Iris pigment epithelial cell (primary cell): ENCODE measurements around the gene IPCEF1.

Source experiments
- DNase-seq: peaks from one replicate; pipeline ENCODE4 v3.0.0-alpha.2; 2011; ENCODE audit warnings: low read depth

The IPCEF1 gene

DNA sequence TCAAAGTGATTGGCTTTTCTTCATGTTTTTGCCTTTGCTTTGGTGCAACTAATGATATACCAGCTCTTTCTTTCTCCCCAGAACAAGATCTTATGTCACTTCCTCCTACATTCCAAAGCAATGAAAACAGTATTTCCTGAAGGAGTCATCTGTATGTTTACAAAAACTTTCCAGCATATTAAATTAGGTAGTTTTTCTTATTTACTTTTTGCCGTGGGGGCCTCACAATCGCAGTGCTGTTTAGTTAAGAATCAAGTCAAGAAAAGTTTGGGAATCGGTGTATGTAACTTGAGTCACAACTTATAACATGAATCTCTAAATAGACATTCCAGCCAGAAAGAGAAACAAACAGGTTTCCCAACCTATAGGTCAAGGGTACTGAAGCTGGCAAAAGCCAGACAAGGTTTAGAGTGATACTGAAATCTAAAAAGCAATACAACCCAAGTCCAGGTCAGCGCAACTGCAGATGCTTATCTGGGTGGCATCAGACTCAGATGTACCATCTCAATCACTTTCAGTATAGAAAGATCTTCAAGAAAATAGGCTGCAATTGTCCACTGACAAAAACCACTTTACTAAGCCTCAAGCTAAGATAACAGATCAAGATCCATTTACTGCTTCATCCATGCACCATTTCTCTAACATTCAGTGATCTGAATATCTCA lies 63.6 kb downstream of the IPCEF1 start:
- DNase-seq = peak; percentile 87

DNA sequence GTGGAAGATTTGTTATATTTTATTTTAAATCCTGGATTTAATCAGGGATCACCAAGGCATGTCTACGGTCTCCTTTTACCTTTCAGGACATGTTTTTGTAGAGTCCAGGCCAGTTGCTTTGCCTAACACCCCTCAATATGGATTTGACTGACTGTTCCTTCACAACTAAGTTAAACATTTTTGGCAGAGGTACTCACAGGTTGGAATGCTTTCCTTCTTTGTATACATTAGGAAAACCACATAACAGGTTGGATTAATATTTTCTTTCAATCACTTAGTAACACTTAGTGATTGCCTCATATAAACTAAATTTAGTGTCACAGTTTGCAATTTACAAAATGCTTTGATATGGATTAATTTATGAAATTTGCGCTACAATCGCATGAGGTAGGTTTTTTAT lies 64.5 kb downstream of the IPCEF1 start:
- no peak for DNase-seq

DNA sequence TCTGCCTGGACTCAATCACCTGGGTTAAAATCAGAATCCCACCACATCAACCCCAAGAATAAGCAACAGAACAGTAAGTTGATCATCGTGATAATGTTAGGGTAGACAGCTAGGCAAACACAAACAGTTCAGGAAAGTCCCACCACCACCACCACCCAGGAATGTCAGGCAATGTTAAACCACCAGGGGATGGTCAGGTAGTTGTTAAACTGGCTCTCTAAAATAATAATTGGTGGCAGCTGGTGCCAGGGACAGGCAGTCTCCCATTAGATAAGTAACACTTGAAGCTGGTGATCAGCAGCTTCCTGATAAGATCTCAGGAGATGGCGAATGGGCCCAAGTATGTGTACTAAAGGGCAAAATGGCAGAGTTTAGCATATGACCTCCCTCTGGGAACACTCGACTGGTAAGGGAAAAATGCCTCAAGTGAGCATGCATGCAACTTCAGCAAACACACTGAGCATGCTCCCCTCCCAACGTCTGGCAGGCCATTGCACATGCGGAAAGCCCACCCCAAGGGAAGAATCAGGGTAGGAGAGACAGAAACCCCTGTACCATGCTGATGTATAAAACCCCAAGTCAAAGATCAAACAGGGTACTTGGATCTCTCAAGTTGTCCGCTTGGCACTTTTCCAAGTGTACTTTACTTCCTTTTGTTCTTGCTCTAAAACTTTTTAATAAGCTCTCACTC lies 66.6 kb downstream of the IPCEF1 start:
- DNase-seq = no peak

DNA sequence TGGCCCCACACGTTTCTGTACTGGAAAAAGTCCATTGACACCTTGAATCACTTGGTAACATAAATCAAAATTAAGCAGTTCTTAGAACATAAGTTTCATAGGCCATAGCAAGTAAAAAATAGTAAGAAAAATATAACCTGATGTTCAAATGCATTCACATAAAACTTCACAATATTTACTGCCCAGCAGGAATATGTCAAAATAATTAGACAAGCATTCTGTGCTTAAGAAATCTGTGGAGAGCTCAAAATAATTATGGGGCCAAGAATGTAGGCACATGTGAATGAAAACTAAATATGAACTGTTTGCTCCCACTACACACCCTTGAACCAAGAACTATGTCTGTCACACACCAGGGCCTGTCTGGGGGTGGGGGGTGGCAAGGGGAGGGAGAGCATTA lies 70.8 kb downstream of the IPCEF1 start:
- DNase-seq = no peak

DNA sequence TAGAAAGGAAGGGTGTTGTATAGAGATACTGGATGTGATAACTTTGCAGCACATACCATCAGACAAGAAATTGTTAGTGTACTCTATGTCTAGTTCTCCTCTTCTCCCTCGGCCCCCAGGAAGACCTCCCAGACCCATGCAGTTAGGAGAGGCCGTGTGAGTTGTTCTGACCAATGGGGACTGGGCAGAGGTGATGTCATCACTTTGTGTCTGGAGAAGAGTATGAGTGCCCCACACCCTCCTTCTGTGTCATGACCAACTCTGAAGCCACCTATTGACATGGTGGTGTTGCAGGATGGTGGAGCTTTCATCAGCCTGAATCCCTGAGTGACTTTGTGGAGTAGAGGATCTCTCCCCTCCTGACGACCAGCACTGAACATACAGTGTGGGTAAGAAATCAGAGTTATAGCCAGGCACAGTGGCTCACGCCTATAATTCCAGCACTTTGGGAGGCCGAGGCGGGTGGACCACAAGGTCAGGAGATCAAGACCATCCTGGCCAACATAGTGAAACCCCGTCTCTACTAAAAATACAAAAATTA lies 72.2 kb downstream of the IPCEF1 start:
- DNase-seq = no peak

DNA sequence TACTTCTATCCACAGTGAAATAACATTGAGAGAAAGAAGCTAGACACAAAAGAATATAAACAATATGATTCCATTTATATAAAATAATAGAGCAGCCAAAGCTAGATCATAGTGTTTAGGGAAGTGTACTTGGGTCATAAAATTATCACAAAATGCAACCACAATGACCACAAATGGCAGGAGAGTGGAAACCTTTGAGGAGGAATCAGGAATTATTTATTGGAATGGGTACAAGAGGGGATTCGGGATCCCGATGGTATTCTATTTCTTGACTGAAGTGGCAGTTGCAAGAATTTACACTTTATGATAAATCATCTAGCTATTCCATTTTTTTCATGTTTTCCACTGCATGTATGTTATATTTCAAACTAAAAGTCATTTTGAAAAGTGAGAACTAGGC lies 76.1 kb downstream of the IPCEF1 start:
- DNase-seq = no peak

DNA sequence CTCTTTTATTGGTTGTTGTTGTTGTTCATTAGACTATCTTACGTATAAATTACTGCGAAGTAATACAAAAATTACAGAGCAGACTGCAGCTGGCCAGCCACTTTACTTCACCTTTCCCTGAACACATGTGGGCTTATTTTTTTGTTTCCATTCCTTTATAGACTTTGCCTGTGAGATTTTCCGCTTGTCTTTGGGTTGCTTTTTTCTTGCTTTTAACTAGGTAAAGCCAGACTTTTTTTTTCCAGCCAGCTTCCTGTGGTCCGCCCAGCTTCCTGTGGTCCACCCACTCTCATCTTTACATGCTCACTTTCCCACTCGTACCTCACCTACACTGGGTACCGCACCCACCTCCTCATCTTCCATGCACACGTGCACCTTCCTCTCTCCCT lies 79.0 kb downstream of the IPCEF1 start:
- no peak for DNase-seq

DNA sequence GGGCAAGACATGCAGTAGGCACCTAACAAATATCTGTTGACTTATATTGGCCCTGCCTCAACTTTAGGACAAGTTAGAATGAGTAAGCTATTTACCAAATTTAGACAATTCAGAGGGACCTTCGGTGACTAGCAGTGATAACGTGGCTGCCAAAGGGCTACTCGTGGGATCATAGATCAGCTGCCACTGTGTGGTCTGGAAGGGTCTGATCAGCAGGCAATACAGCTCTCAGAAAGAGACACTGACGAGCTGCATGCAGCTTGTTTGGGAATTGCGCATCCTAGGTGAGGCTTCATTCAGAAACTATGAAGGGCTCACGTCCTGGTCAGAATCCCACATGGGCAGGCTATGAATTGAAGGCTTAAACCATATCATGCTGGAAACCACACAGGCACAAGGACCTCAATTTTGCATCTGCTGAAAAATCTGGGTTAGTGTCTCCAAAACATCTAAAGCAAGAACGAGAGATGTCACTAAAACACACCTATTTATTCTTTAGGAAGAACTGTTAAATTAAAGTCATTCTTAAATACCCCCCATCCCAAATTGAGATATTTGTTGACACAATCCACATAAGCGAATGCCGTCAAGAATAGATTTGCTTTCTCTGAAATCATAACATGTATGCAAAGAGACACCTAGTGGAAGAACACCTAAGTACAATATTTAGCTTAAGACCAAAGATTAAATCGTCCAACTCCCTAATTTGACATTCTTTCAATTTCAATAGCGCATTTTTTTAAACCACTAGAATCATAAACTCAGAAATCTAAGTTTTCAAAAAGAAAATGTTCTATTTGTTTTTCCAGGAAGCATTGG lies 79.6 kb downstream of the IPCEF1 start:
- DNase-seq = peak; percentile 54

DNA sequence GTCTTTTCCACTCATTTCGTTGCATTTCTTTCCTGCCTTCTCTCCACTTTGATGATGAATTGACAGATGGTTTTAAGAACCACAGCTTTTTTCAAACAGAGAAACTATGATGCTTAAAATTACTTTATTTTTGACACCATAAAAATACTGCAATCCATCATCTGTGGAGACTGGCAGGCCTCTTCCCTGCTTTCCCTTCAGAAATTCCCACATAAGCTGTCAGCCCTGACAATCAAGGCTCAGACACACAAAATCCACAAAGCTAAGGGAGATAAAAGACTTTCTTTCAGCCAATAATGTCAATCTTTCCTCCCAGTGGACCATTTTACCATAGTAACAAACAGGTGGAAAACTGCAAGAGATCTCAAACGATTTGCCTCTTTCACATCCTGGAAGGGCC lies 82.4 kb downstream of the IPCEF1 start:
- no peak for DNase-seq

DNA sequence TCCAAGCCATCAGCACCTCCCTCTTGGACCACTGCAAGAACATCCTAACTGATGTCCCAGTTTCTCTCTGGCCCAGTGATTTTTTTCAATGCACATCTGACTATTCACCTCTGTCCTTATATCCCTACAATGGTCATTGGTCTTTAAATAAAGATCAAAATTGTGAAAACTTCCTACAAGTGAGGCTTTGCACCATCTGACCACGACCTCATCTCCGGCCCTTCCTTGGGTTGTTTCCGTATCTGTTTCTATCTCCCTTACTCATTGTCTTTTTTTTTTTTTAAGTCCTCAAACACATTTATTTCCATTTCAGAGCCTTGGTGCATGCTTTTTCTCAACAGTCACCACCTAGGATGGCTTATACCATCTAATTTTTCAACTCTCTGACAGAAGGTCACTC lies 88.1 kb downstream of the IPCEF1 start:
- DNase-seq = no peak

DNA sequence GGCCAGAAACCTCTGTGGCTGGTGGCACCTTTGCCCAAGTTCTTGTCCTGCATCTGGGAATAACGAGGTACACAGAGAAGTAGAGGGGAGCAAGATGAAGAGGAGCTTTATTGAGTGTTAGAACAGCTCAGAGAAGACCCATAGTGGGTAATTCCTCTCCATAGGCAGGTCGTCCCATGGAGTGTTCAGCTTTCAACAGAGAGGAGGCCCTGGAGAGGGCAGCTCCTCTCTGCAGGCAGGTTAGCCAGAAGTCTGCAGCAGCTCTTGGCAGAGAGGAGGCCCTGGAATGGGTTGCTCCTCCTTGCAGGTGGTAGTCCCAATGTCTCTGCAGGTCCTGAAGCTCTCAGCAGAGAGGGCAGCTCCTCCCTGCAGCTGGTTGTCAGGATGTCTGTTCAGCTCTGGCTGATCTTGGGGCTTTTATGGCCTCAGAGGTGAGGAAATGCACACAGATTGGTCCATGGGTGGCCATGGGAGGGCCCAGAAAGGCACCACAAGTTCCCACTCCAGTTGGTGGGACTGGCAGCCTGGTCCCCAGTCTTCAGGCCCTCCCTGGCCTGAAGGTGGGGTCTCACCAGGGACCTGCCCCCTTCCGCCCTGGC lies 89.0 kb downstream of the IPCEF1 start:
- DNase-seq = no peak

DNA sequence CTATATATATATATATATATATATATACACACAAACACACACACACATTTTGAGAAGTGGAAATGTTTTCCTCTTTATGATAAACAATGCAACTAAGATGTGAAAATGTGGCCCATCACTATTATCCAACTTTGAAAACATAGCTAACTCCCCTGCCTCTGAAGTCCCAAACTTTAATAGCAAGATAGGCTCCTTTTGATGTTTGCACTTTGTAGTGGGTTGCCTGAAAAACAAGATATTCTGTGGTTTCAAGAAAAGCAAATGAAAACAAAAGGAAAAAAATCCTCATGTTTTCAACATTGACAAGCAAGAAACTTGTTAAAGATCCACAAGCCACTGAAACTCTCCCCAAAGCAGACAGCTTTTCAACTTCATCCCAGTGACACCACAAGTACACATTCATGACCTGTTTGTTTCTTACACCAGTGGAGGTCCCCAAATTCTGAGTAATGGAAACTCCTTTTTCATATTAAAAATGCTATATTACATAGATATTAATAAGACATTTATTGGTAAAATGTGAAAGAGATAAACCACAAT lies 90.0 kb downstream of the IPCEF1 start:
- no peak for DNase-seq

DNA sequence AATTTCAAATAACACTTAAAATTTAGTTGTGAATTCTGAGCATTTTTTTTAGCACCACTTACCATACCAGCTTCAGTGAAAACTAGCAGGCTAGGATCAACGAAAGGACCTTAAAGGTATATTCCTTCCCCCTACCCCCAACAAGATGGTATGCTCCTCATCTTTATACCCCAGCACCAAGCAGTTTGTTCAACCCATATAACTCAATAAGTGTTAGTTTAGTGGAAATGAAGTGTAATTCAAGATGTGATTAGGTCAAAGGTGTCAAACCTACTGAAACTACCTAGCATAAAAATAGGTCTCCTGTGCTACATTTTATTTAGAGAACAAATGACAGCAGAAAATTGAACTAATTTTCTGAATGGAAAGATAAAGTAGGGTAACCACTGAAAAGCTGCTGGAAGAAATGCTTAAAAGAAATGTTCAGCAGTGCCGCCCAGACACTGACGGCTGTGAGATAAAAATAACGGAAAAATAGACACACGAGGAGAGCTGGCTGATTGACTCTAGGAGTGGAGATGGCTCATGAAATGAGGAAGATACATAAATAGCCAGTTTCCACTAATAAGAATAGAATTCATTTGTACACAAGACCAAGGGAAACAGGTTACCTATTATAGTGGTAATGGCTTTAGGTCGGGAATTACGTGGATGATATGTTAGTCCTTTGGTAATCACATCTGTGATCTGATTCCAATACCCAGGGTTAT lies 94.8 kb downstream of the IPCEF1 start:
- no peak for DNase-seq

DNA sequence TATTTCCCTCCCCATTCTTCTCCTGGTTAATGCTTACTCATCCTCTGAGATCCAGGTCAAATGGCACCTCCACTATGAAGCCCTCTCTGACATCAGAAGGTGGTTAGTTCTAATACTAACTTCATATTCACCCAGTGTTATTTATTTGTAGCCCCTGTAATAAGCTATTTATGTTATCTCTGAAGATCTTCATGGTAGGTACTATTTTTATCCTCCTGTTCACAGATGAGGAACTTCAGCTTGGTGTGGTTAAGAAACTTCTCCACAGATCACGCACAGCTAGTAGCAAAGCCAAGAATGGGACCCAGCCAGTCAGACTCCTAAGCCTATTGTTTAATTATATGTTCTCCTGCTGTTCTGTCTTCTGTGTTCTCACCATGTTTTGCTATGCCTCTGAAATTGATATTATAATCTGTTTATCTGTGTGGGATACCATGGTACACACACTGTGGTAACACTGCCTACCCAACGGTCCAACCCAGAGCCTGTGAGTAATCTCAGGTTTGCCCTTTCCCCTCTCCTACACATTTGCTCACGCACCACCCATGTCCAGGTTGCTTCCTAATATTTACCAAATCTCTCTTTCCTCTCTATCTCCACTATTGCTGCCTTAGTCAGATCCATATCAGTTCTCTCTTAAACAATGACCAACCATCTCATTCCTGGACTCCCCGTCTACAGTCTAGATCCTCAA lies 98.4 kb downstream of the IPCEF1 start:
- DNase-seq = no peak

DNA sequence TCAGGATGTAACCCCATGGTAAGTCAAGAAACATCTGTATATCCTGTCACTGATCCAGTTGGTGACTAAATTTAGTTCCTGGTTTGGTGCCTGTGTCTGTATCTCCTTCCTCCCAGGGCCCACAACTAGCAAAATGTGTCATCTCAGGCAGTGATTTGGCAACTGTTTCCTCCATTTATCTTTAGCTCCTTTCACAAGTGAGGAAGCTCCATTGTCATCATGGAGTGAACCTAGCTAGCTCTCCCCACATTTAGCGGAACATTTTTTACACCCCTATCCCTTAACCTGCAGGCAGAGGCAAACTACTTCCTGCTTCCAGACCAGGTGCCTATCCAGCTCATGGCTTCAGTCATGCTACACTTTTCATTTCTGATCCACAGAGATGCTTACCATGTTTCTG lies 99.5 kb downstream of the IPCEF1 start:
- no peak for DNase-seq

DNA sequence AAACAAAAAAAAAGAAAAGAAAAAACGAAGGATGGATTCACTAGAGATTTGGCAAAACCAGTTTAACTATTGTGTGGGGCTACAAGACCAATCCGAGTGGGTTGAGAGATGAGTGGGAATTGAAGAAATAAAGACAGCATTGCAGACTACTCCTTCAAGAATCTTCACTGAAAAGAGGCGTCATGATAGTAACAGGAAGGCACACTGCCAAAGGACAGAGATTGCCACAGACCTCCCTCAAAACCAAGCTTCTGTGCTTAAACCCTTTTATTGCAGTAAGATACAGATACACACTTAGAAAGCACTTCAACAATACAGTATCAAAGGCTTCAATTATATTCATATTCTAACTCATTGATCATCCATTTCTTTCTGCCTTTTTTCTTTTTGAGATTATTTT lies 103.9 kb downstream of the IPCEF1 start:
- DNase-seq = peak; percentile 18

DNA sequence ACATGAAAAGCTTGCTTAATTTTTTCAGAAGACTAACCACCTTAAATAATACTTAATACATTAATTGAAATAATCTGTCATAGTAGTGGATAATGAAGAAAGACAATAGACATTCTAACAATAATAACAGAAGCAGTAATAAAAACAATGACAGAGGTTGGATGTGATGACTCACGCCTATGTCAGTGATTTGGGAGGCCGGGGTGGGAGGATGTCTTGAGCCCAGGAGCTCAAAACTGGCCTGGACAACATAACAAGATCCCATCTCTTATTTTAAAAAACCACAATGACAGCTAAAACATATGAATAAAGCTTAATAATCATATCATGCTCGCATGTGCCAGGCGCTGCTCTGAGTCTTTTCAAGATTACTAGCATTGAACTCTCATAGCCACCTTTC lies 105.5 kb downstream of the IPCEF1 start:
- DNase-seq = no peak

DNA sequence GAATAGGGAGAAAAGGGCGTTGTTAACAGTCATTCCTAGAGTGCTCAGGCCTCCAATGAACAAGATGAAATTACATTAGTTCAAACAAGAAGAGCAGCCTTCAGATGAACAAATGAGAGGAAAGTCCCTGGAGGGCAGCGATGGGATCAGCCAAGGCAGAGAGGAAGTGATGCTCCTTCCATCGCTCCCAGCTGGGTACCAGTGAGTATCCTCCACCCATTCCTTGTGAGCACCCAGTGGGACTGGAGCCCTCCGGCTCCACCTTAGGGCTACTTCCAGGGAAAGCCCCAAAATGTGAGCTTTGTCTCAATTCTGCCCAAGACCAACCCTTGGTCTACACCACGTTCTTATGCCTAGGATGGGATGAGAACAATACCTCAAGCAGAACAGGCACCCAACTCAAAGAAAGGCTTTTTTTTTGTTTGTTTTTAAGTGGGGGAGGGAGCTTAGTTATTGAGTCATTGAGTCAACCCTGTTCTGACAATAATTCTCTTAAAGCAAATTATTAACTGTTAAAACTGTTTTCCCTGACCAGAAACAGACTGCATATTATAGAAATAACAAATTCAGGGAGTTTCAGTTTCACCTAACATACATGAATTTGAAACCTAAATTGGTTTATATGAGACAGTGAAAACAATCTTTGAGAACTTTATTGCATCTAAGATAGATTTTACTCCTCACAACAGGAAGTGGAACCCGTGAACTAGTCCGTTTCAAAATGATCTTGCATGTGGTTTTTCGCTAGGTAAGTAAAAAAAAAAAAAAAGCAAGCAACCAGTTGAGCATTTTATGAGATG lies 106.9 kb downstream of the IPCEF1 start:
- DNase-seq = no peak

DNA sequence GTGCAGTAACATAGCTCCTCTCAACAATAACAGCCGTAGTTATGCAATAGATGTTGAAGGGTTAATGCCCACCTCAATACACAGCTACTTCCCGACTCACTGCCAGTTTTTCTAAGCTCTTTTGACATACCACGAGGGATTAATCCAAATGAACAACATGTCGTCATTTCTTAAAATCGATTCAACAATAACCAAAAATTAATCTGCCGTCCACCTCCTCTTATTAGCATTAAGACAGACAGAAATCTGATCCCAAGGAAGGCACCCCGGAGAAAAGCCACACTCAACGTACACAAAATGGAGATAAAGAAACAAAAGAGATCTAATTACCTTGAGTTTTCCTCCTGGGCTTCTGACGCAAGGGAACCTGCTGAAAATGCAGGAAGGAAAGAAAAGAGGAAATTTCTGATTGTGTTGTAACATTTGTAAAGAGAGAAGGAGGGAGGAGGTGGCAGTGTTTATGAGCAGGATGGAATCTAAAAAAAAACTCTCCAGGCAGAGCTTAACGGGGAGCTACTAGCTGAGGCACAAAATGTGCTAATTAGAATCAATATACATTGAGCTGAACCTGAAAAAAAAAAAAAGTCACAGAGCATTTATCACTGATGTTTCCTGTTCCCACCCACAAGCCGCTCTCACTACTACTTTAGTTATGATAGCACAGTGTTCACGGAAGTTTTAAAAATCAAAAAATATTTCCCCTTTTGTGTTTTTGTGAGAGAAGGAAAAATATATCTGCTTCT lies 109.3 kb downstream of the IPCEF1 start:
- no peak for DNase-seq
